A549 (cell line): ENCODE results near the gene UNC5B.

Experiments
- ESRRA ChIP-seq: fragments of 150-350 bp; IDR thresholded peaks from 2 replicates; pipeline ENCODE4 v1.6.1; 2014; ENCODE audit warnings: mild to moderate bottlenecking, low read length, borderline replicate concordance
- HOXA7 ChIP-seq: fragments of 250-450 bp; sonication (Bioruptor Pico); IDR thresholded peaks from 2 replicates; pipeline ENCODE4 v1.5.0; 2020; ENCODE audit warnings: mild to moderate bottlenecking, moderate library complexity
- TF ChIP-seq, protein P1 (sequence below): fragments of 450-650 bp; IDR thresholded peaks from 2 replicates; pipeline ENCODE4 v1.6.1; 2014; ENCODE audit warnings: antibody characterized with exemption
- TF ChIP-seq, protein P2 (sequence below): fragments of >200 bp; sonication (Bioruptor Twin); formaldehyde crosslinking; IDR thresholded peaks from 3 replicates; pipeline ENCODE4 v1.5.1; 2016

DNA sequence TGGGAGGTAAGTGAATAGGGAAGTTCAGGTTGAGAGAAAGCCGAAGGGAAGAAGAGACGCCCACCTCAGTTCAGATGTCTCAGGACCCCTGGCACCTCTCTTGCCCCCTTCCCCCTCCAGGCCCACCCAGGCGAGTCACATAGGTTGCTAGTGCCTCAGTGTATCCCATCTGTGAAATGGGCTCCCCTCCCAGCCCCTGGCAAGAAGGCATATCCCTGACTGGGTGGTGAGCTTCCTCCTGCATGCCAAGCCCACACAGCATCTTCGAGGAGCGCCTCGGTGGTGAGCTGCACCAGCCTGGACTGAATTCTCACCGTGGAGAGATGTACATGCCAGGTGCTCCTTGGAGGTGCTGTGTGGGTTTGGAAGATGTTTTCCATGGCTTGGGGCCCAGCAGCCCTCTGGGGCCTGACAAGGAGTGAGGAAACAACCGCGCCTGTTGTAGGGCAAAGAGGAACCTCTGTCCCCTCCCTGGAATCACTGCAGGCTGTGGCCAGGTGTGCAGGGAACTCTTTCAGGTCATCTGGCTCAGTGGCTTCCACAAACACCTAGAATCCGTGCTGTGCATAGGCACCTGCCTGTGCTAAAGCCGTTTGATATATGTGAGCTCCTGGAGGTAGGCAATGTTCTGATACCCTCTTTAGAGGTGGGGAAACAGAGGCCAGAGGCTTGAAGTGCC, 45.1 kb downstream of the UNC5B start:
- TF ChIP-seq, protein P1, sequence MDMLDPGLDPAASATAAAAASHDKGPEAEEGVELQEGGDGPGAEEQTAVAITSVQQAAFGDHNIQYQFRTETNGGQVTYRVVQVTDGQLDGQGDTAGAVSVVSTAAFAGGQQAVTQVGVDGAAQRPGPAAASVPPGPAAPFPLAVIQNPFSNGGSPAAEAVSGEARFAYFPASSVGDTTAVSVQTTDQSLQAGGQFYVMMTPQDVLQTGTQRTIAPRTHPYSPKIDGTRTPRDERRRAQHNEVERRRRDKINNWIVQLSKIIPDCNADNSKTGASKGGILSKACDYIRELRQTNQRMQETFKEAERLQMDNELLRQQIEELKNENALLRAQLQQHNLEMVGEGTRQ: no peak
- TF ChIP-seq, protein P2, sequence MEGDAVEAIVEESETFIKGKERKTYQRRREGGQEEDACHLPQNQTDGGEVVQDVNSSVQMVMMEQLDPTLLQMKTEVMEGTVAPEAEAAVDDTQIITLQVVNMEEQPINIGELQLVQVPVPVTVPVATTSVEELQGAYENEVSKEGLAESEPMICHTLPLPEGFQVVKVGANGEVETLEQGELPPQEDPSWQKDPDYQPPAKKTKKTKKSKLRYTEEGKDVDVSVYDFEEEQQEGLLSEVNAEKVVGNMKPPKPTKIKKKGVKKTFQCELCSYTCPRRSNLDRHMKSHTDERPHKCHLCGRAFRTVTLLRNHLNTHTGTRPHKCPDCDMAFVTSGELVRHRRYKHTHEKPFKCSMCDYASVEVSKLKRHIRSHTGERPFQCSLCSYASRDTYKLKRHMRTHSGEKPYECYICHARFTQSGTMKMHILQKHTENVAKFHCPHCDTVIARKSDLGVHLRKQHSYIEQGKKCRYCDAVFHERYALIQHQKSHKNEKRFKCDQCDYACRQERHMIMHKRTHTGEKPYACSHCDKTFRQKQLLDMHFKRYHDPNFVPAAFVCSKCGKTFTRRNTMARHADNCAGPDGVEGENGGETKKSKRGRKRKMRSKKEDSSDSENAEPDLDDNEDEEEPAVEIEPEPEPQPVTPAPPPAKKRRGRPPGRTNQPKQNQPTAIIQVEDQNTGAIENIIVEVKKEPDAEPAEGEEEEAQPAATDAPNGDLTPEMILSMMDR: no peak
- TF ChIP-seq ESRRA: no peak
- TF ChIP-seq HOXA7 (CRISPR knock-in tag): no peak
